HepG2 (cell line): Measurements from ENCODE around the gene GBX1. TPM values are rescaled to one million over a fixed set of nuclear protein-coding genes. Genes with fewer than 3 reads are reported as not detected.

Experiments
- ATAC-seq: fragments of 200-7000 bp; cut with Tn5 transposase; 3 replicates; pipeline ENCODE4 v1.9.1; 2020; ENCODE audit warnings: mild to moderate bottlenecking, moderate library complexity
- BruUV-seq: library from RNA; stranded (reverse); fragments of 400-500 nt; replicated peaks from 2 replicates; lab custom pipeline; 2021; lab: Mats Ljungman, UMichigan
- CTCF ChIA-PET: fragments of 300-600 bp; formaldehyde crosslinking; extraction: SDS; loops from one replicate; lab custom pipeline; 2021; ENCODE audit warnings: low total read pairs, inconsistent platforms, low intra/inter-chr PET ratio; lab: Yijun Ruan, JAX
- POLR2A ChIA-PET: fragments of 350-600 bp; sonication (Branson Sonifier 250); formaldehyde crosslinking; loops from one replicate; lab custom pipeline; 2020; ENCODE audit warnings: antibody characterized with exemption, inconsistent platforms; lab: Yijun Ruan, JAX
- DNase-seq: peaks from one replicate; pipeline ENCODE4 v3.0.0-alpha.2; 2015; ENCODE audit warnings: low spot score
- FAIRE-seq: peaks from 3 replicates; lab custom pipeline; 2011; peaks lifted over from hg19 to GRCh38; lab: Jason Lieb, UNC
- H2AFZ ChIP-seq: one replicate; pipeline ENCODE4 v1.6.1; 2011; ENCODE audit warnings: low read length, inconsistent platforms
- H3K27ac ChIP-seq: fragments of 300-600 bp; 3 replicates; pipeline ENCODE4 v1.8.0; 2011; ENCODE audit warnings: mixed run types, mild to moderate bottlenecking, mixed read lengths, low read length, inconsistent platforms; ENCODE audit not compliant: insufficient read depth; ENCODE audit errors: extremely low read length
- H3K27me3 ChIP-seq, 2 experiments: fragments of 200-600 bp in 1 of 2; 2 replicates in 1 of 2; 3 replicates in 1 of 2; pipeline versions ENCODE4 v1.6.0 to v1.8.0; 2011; ENCODE audit warnings: low read length in 2 of 2, mild to moderate bottlenecking in 2 of 2, moderate library complexity in 2 of 2, inconsistent platforms in 1 of 2; ENCODE audit not compliant: insufficient read depth in 2 of 2, control insufficient read depth in 1 of 2
- H3K36me3 ChIP-seq, 2 experiments: fragments of 200-600 bp in 1 of 2; replicated peaks in 1 of 2; 2 replicates in 1 of 2; 3 replicates in 1 of 2; pipeline versions ENCODE4 v1.5.1 to v1.8.0; 2011; ENCODE audit warnings: low read length in 2 of 2, inconsistent platforms in 1 of 2; ENCODE audit not compliant: insufficient read depth in 2 of 2, control insufficient read depth in 1 of 2
- H3K4me1 ChIP-seq: 2 replicates; pipeline ENCODE4 v1.5.1; 2012; ENCODE audit warnings: low read length, inconsistent platforms; ENCODE audit not compliant: insufficient read depth
- H3K4me2 ChIP-seq: 2 replicates; pipeline ENCODE4 v1.6.0; 2011; ENCODE audit warnings: low read depth, low read length, inconsistent platforms
- H3K4me3 ChIP-seq, 3 experiments: fragments of 200-600 bp in 1 of 3; sonication (generic), shearing (Covaris generic) in 1 of 3; replicated peaks in 1 of 3; 2 replicates each; pipeline ENCODE4 v1.5.1; 2011 to 2016; ENCODE audit warnings: low read length in 3 of 3, inconsistent platforms in 2 of 3, low read depth in 2 of 3, mild to moderate bottlenecking in 2 of 3, control low read depth in 1 of 3, mixed read lengths in 1 of 3; ENCODE audit not compliant: insufficient read depth in 1 of 3
- H3K79me2 ChIP-seq: one replicate; pipeline ENCODE4 v1.6.1; 2011; ENCODE audit warnings: low read length, inconsistent platforms; ENCODE audit not compliant: insufficient read depth
- H3K9ac ChIP-seq: 2 replicates; pipeline ENCODE4 v1.6.0; 2011; ENCODE audit warnings: mild to moderate bottlenecking, low read depth, low read length, inconsistent platforms; ENCODE audit not compliant: insufficient read depth
- H3K9me3 ChIP-seq: 2 replicates; pipeline ENCODE4 v1.5.1; 2012; ENCODE audit warnings: mild to moderate bottlenecking, low read length
- H4K20me1 ChIP-seq: 2 replicates; pipeline ENCODE4 v1.6.0; 2011; ENCODE audit warnings: inconsistent platforms, mild to moderate bottlenecking, low read length, moderate library complexity; ENCODE audit not compliant: insufficient read depth
- ARNTL ChIP-seq: sonication (generic); formaldehyde crosslinking; IDR thresholded peaks from 2 replicates; pipeline ENCODE4 v1.4.0; 2020; ENCODE audit warnings: mild to moderate bottlenecking, missing genetic modification reagents
- FOXK1 ChIP-seq: sonication (generic); formaldehyde crosslinking; IDR thresholded peaks from 2 replicates; pipeline ENCODE4 v1.4.0; 2020; ENCODE audit warnings: low read depth, missing genetic modification reagents, borderline replicate concordance
- JDP2 ChIP-seq: sonication (generic); formaldehyde crosslinking; IDR thresholded peaks from 2 replicates; pipeline ENCODE4 v1.8.1; 2022; ENCODE audit warnings: missing genetic modification reagents, borderline replicate concordance
- KLF11 ChIP-seq: IDR thresholded peaks from 2 replicates; pipeline ENCODE4 v1.6.1; 2016; ENCODE audit warnings: missing compliant biosample characterization
- KLF13 ChIP-seq: sonication (generic); formaldehyde crosslinking; IDR thresholded peaks from 2 replicates; pipeline ENCODE4 v1.4.0; 2020; ENCODE audit warnings: mild to moderate bottlenecking, missing genetic modification reagents
- MNT ChIP-seq: fragments of 450-650 bp; IDR thresholded peaks from 2 replicates; pipeline ENCODE4 v1.6.1; 2016
- NCOR1 ChIP-seq: fragments of 200-600 bp; sonication (generic); IDR thresholded peaks from 2 replicates; pipeline ENCODE4 v1.7.0; 2017; ENCODE audit warnings: antibody characterized with exemption, low read length, borderline replicate concordance
- NR2C2 ChIP-seq: sonication (generic); formaldehyde crosslinking; IDR thresholded peaks from 2 replicates; pipeline ENCODE4 v1.4.0; 2020; ENCODE audit warnings: missing genetic modification reagents, mild to moderate bottlenecking, moderate library complexity, borderline replicate concordance
- ZBTB3 ChIP-seq: sonication (generic); formaldehyde crosslinking; IDR thresholded peaks from 2 replicates; pipeline ENCODE4 v1.4.0; 2020; ENCODE audit warnings: low read depth, mild to moderate bottlenecking, moderate library complexity, missing genetic modification reagents, borderline replicate concordance
- ZFP62 ChIP-seq: sonication (generic); formaldehyde crosslinking; IDR thresholded peaks from 2 replicates; pipeline ENCODE4 v1.4.0; 2020; ENCODE audit warnings: missing genetic modification reagents
- ZNF224 ChIP-seq: sonication (generic); formaldehyde crosslinking; IDR thresholded peaks from 2 replicates; pipeline ENCODE4 v1.5.0; 2020; ENCODE audit warnings: mild to moderate bottlenecking, missing genetic modification reagents
- ZNF367 ChIP-seq: sonication (generic); formaldehyde crosslinking; IDR thresholded peaks from 2 replicates; pipeline ENCODE4 v1.4.0; 2020; ENCODE audit warnings: missing genetic modification reagents, borderline replicate concordance
- ZNF382 ChIP-seq: sonication (generic); formaldehyde crosslinking; IDR thresholded peaks from 2 replicates; pipeline ENCODE4 v1.5.0; 2020; ENCODE audit warnings: missing genetic modification reagents, mild to moderate bottlenecking, borderline replicate concordance
- ZNF501 ChIP-seq: sonication (generic); formaldehyde crosslinking; IDR thresholded peaks from 2 replicates; pipeline ENCODE4 v1.5.1; 2020; ENCODE audit warnings: mild to moderate bottlenecking, moderate library complexity, missing genetic modification reagents
- ZNF503 ChIP-seq: sonication (generic); formaldehyde crosslinking; IDR thresholded peaks from 2 replicates; pipeline ENCODE4 v1.4.0; 2020; ENCODE audit warnings: missing genetic modification reagents
- ZNF678 ChIP-seq: sonication (generic); formaldehyde crosslinking; IDR thresholded peaks from 2 replicates; pipeline ENCODE4 v1.4.0; 2020; ENCODE audit warnings: mild to moderate bottlenecking, missing genetic modification reagents
- ZNF75D ChIP-seq: sonication (generic); formaldehyde crosslinking; IDR thresholded peaks from 2 replicates; pipeline ENCODE4 v1.8.1; 2023; ENCODE audit warnings: missing genetic modification reagents, mild to moderate bottlenecking, borderline replicate concordance
- WGBS: methylation state at CpG from one replicate; pipeline ENCODE4 v1.1.6; 2017; ENCODE audit warnings: low lambda C conversion rate; 5-methylcytosine and 5-hydroxymethylcytosine counted together
- in situ Hi-C: cut with HindIII; loops from 2 replicates; pipeline ENCODE4 v1.10.0; 2017; ENCODE audit warnings: low pct_unique_long_range_greater_than_20kb; ENCODE audit not compliant: extremely low pct_ligation_motif_present
- intact Hi-C: fragments of 100-400 bp; cut with micrococcal nuclease; formaldehyde crosslinking; loops from one replicate; pipeline ENCODE4 v1.10.0; 2022; ENCODE audit not compliant: unreplicated experiment
- polyA plus RNA-seq, 8 experiments: library from polyadenylated mRNA; depleted of rRNA in 3 of 8; stranded (reverse) in 7 of 8; unstranded in 1 of 8; fragments of >200 nt; fragmentation: Illumina TruSeq in 4 of 8; extraction: Trizol in 4 of 8; gene quantifications; 2 replicates each; pipeline versions ENCODE4 v1.2.1 to v1.2.3, GENCODE V29; 2011 to 2016; ENCODE audit warnings: low read depth in 4 of 8, missing spikeins in 1 of 8, mixed read lengths in 1 of 8; ENCODE audit not compliant: insufficient read depth in 1 of 8
- total RNA-seq, 5 experiments: library from RNA; depleted of rRNA; stranded (reverse); fragments of >200 nt; fragmentation: Illumina TruSeq; extraction: Trizol; gene quantifications; 2 replicates each; pipeline ENCODE4 v1.2.3, GENCODE V29; 2016; ENCODE audit warnings: low read depth in 1 of 5
- TF ChIP-seq, protein P1 (sequence below): sonication (generic); formaldehyde crosslinking; IDR thresholded peaks from 2 replicates; pipeline ENCODE4 v1.8.0; 2022; ENCODE audit warnings: missing genetic modification reagents, mild to moderate bottlenecking, inconsistent platforms, borderline replicate concordance
- TF ChIP-seq, protein P2 (sequence below): IDR thresholded peaks from 2 replicates; pipeline ENCODE4 v1.6.1; 2016; ENCODE audit warnings: mild to moderate bottlenecking, missing biosample characterization, missing genetic modification reagents

GBX1 gene
- total and polyA plus RNA-seq, 2 of the 13 experiments (the other 11 are each of a cell fraction or from before 2014, with no cell fraction given): not detected

- Histone ChIP-seq H3K4me3 (no peak overlapping the region), H3K79me2 (peaks cover 53% of the 10 kb centered on the region), H3K4me2 (no peak overlapping the region), H3K27me3 (no peaks in the 10 kb centered on the region), H3K9me3 (no peaks in the 10 kb centered on the region), H3K9ac (no peak overlapping the region), H3K36me3 (peaks cover 7 to 21% of the 10 kb centered on the region in 2 experiments; a peak in 3 of 5 replicates), H3K27ac (no peak overlapping the region), H4K20me1 (peaks cover 31% of the 10 kb centered on the region), H3K4me1 (peaks cover 11% of the 10 kb centered on the region), H2AFZ (no peak overlapping the region)
- WGBS: over 99% methylated on average over 10 of the region's 12 CpGs
- no TSS peak for BruUV-seq
- ATAC-seq (no peak), DNase-seq (no peak), FAIRE-seq (no peak)
- CTCF ChIA-PET: no interaction called here
- in situ Hi-C loops (no loop called here), intact Hi-C loops (loop anchor here (1.0 kb wide), 1 partner anchor 24 kb away; no protein-coding TSS in a partner anchor)
- TF ChIP-seq KLF13 (CRISPR knock-in tag) (no peak), ARNTL (CRISPR knock-in tag) (no peak), ZNF382 (CRISPR knock-in tag) (no peak), ZNF224 (CRISPR knock-in tag) (no peak), JDP2 (CRISPR knock-in tag) (no peak), ZNF75D (CRISPR knock-in tag) (no peak), ZNF678 (CRISPR knock-in tag) (no peak), ZNF367 (CRISPR knock-in tag) (no peak), KLF11 (no peak), ZBTB3 (no peak), ZNF503 (CRISPR knock-in tag) (no peak), ZNF501 (CRISPR knock-in tag) (no peak), FOXK1 (no peak), ZFP62 (CRISPR knock-in tag) (no peak), MNT (no peak), NCOR1 (no peak), NR2C2 (no peak)
- TF ChIP-seq, protein P1, sequence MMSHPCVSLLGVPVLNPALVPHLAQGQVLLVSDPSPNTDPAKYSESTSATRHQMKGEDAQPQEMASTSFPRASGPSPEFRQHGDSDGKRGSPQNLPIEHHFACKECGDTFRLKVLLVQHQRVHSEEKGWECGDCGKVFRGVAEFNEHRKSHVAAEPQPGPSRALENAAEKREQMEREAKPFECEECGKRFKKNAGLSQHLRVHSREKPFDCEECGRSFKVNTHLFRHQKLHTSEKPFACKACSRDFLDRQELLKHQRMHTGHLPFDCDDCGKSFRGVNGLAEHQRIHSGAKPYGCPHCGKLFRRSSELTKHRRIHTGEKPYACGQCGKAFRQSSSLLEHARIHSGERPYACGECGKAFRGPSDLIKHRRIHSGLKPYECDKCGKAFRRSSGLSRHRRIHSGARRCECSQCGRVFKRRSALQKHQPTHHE (CRISPR knock-in tag): no peak
- TF ChIP-seq, protein P2, sequence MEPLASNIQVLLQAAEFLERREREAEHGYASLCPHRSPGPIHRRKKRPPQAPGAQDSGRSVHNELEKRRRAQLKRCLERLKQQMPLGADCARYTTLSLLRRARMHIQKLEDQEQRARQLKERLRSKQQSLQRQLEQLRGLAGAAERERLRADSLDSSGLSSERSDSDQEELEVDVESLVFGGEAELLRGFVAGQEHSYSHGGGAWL (CRISPR knock-in tag): no peak
- POLR2A ChIA-PET: no interaction called here
Observed at GRCh38 chr7:151103973-151104372, 63.5 kb downstream of the GBX1 start.
